ENCODE measurements around the gene CHERP.

DNA sequence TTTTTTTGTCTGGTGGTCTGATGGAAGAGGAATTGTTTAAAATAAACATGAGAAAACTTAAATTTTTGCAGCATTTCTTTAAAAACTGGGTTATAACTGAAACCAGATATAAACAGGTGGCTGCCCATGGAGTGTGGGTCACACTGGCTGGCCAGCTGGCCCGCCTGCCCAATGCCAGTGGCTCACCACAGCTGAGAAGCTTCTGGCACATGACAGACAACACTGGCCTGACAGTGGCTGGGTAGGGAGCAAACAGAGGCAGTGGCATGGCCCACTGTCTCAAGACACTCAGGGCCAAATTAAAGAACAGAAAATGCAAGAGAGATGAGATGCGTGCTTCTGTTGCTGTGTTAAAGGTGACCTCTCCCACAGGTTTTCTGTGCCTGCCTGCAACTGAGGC lies 33.0 kb upstream of the CHERP start:
- TF ChIP-seq YY1 (IDR thresholded peaks at IDR 0.05; ENCODE audit: insufficient read depth, insufficient read length): no peak
- TF ChIP-seq ZNF274 (IDR thresholded peaks at IDR 0.05; ENCODE audit: low read depth, low read length): no peak
